Measurements from ENCODE around the gene NPR2.

DNA sequence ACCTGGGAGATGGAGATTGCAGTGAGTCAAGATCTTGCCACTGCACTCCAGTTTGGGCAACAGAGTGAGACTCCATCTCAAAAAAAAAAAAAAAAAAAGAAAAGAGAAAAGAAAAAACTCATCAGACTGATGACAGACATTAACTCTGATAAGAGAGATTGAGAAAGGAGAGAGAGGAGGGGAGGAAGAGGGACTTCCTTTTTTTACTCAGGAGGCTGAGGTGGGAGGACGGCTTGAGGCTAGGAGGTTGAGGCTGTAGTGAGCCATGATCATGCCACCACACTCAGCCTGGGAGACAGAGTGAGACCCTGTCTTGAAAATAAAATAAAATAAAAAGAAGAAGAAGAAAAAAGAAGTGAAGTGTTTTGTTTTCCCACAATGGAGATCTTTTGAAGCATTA is 27.6 kb upstream of the NPR2 start:
- TF ChIP-seq, protein P1, sequence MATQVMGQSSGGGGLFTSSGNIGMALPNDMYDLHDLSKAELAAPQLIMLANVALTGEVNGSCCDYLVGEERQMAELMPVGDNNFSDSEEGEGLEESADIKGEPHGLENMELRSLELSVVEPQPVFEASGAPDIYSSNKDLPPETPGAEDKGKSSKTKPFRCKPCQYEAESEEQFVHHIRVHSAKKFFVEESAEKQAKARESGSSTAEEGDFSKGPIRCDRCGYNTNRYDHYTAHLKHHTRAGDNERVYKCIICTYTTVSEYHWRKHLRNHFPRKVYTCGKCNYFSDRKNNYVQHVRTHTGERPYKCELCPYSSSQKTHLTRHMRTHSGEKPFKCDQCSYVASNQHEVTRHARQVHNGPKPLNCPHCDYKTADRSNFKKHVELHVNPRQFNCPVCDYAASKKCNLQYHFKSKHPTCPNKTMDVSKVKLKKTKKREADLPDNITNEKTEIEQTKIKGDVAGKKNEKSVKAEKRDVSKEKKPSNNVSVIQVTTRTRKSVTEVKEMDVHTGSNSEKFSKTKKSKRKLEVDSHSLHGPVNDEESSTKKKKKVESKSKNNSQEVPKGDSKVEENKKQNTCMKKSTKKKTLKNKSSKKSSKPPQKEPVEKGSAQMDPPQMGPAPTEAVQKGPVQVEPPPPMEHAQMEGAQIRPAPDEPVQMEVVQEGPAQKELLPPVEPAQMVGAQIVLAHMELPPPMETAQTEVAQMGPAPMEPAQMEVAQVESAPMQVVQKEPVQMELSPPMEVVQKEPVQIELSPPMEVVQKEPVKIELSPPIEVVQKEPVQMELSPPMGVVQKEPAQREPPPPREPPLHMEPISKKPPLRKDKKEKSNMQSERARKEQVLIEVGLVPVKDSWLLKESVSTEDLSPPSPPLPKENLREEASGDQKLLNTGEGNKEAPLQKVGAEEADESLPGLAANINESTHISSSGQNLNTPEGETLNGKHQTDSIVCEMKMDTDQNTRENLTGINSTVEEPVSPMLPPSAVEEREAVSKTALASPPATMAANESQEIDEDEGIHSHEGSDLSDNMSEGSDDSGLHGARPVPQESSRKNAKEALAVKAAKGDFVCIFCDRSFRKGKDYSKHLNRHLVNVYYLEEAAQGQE (IDR thresholded peaks at IDR 0.05; ENCODE audit: low read depth) = no peak
- TF ChIP-seq POLR2A (IDR thresholded peaks at IDR 0.05; ENCODE audit: borderline replicate concordance, extremely low read depth, insufficient read depth, insufficient read length) (no peak), YY1 (IDR thresholded peaks at IDR 0.05; ENCODE audit: extremely low read depth, insufficient replicate concordance, low read depth, low read length) (no peak), MAX (IDR thresholded peaks at IDR 0.05) (no peak), CTCF (IDR thresholded peaks at IDR 0.05 in 2 of 3, conservative IDR thresholded peaks at IDR 0.05 in 1 of 3; ENCODE audit: borderline replicate concordance in 1 of 3, insufficient read depth in 1 of 3, low read depth in 2 of 3, low read length in 2 of 3) (no peak), ZNF274 (IDR thresholded peaks at IDR 0.05; ENCODE audit: low read depth, low read length) (no peak), ZFX (IDR thresholded peaks at IDR 0.05) (no peak), TCF7L2 (IDR thresholded peaks at IDR 0.05; ENCODE audit: borderline replicate concordance, extremely low read depth, insufficient read depth, insufficient read length) (no peak), EZH2 (IDR thresholded peaks at IDR 0.05) (no peak), CBX3 (IDR thresholded peaks at IDR 0.05; ENCODE audit: low read depth) (no peak), RAD21 (IDR thresholded peaks at IDR 0.05; ENCODE audit: low read depth) (no peak)
- TF ChIP-seq, protein P2, sequence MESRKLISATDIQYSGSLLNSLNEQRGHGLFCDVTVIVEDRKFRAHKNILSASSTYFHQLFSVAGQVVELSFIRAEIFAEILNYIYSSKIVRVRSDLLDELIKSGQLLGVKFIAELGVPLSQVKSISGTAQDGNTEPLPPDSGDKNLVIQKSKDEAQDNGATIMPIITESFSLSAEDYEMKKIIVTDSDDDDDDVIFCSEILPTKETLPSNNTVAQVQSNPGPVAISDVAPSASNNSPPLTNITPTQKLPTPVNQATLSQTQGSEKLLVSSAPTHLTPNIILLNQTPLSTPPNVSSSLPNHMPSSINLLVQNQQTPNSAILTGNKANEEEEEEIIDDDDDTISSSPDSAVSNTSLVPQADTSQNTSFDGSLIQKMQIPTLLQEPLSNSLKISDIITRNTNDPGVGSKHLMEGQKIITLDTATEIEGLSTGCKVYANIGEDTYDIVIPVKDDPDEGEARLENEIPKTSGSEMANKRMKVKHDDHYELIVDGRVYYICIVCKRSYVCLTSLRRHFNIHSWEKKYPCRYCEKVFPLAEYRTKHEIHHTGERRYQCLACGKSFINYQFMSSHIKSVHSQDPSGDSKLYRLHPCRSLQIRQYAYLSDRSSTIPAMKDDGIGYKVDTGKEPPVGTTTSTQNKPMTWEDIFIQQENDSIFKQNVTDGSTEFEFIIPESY (IDR thresholded peaks at IDR 0.05; ENCODE audit: extremely low read depth, insufficient replicate concordance, low read length) = no peak
